Activated CD8-positive, alpha-beta T cell treated with anti-CD3 and anti-CD28 coated beads for 36 hours (primary cell): ENCODE data around the gene ARHGEF19. TPM values are rescaled to one million over a fixed set of nuclear protein-coding genes. Genes with fewer than 3 reads are reported as not detected.

Source experiments
- ATAC-seq: fragments of 200-7000 bp; cut with Tn5 transposase; one replicate; pipeline ENCODE4 v1.10.0; 2021; ENCODE audit warnings: mild to moderate bottlenecking, moderate library complexity
- CTCF ChIA-PET: fragments of 350-600 bp; sonication (Branson Sonifier 250); formaldehyde crosslinking; loops from one replicate; lab custom pipeline; 2021; ENCODE audit warnings: antibody characterized with exemption; lab: Charles Lee
- POLR2A ChIA-PET: fragments of 350-600 bp; sonication (Branson Sonifier 250); formaldehyde crosslinking; loops from one replicate; lab custom pipeline; 2021; ENCODE audit warnings: antibody characterized with exemption; lab: Charles Lee
- DNase-seq: peaks from one replicate; pipeline ENCODE4 v3.0.0-alpha.2; 2020
- H3K27ac Mint-ChIP-seq: one replicate; pipeline ENCODE4 v1.8.0; 2021; ENCODE audit warnings: mild to moderate bottlenecking, mixed read lengths
- H3K27me3 Mint-ChIP-seq: one replicate; pipeline ENCODE4 v1.8.0; 2021; ENCODE audit warnings: mixed read lengths
- H3K36me3 Mint-ChIP-seq: one replicate; pipeline ENCODE4 v1.8.0; 2021; ENCODE audit warnings: low read depth, mixed read lengths
- H3K4me1 Mint-ChIP-seq: one replicate; pipeline ENCODE4 v1.8.0; 2021; ENCODE audit warnings: low read depth, mixed read lengths
- H3K4me3 Mint-ChIP-seq: one replicate; pipeline ENCODE4 v1.8.0; 2021; ENCODE audit warnings: mild to moderate bottlenecking, moderate library complexity, mixed read lengths
- H3K9me3 Mint-ChIP-seq: one replicate; pipeline ENCODE4 v1.8.0; 2021; ENCODE audit warnings: mixed read lengths
- CTCF ChIP-seq: fragments of 200-600 bp; IDR thresholded peaks from one replicate; pipeline ENCODE4 v1.8.0; 2022; ENCODE audit warnings: antibody characterized with exemption, mild to moderate bottlenecking
- intact Hi-C: fragments of 100-400 bp; cut with micrococcal nuclease; formaldehyde crosslinking; loops from one replicate; pipeline ENCODE4 v1.10.0; 2022
- total RNA-seq, 2 experiments: library from RNA; stranded (reverse); gene quantifications; one replicate each; pipeline ENCODE4 v1.2.3, GENCODE V29; 2021

The ARHGEF19 gene
- total RNA-seq, 2 experiments from 2014 or later = 5.7 to 7.4 TPM

DNA sequence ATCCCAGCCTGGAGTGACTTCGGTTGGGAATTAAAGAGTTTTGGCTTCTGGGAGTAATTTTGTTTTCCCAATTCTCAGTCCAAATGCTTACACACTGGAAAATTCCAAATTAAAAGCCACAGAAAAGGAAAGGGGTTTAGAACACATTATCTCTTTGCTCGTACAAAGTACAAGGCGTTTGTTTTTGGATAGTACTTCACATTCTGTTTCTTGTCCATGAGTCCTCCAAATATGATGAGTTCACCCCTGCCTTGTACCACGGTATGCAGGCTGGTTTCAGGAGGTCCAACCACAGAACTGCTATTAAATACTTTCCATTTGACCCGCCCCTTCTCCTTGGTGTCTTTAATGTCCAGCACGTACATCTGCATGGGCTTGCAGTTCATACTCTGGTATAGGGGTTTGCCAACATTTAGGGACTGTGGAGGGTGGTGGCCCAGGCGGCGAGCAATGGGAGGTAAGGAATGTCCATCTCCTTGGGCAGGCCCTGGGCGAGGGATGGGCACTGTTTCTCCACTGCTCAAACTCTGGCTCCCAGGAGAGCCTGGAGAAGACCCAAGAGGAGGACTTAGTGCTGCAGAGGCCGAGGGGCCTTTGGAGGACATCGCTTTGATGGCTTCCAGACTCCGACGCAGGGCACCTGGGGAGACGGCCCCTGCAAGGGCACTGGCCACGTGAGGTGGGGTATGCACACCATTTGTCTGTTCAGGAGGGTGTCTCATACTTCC is 38.2 kb upstream of the ARHGEF19 start:
- Mint-ChIP-seq H3K9me3 (no peaks in the 10 kb centered on the region), H3K4me3 (no peak overlapping the region), H3K27me3 (no peaks in the 10 kb centered on the region), H3K27ac (no peak overlapping the region), H3K4me1 (peaks cover 24% of the 10 kb centered on the region), H3K36me3 (peaks cover 14% of the 10 kb centered on the region)
- intact Hi-C loops = no loop called here
- no peak for TF ChIP-seq CTCF
- DNase-seq = no peak
- CTCF ChIA-PET = no interaction called here
- ATAC-seq = no peak
- POLR2A ChIA-PET = interaction anchor here (0.5 kb wide), 1 partner anchor 127 kb away, joined by 3 read pairs; no protein-coding TSS in a partner anchor

- Mint-ChIP-seq H3K4me3 (no peak overlapping the region), H3K4me1 (peaks cover 22% of the 10 kb centered on the region), H3K27me3 (no peaks in the 10 kb centered on the region), H3K36me3 (peaks cover 14% of the 10 kb centered on the region), H3K9me3 (no peaks in the 10 kb centered on the region), H3K27ac (peak overlapping the region; percentile 28)
- ATAC-seq (no peak), DNase-seq (no peak)
- intact Hi-C loops = loop anchor here (10.0 kb wide), 1 partner anchor 115 kb away; the partner anchor contains the start of gene SZRD1
- POLR2A ChIA-PET = interaction anchor here (1.0 kb wide), 1 partner anchor 60 kb away, joined by 3 read pairs; no protein-coding TSS in a partner anchor
- CTCF ChIA-PET = interaction anchor here (1.0 to 1.6 kb wide), 3 partner anchors 9 to 113 kb away, joined by 3 to 4 read pairs (median 4); no protein-coding TSS in a partner anchor
- TF ChIP-seq CTCF = no peak
Observed at GRCh38 chr1:16249596-16250241, 37.3 kb upstream of the ARHGEF19 start.

GRCh38 chr1:16248603-16249516 is 36.4 kb upstream of the ARHGEF19 start:
- intact Hi-C loops = loop anchor here (10.0 kb wide), 1 partner anchor 116 kb away; the partner anchor contains the start of gene SZRD1
- peaks cover 18% of the 10 kb centered on the region for H3K4me1 Mint-ChIP-seq
- H3K27me3 Mint-ChIP-seq = no peaks in the 10 kb centered on the region
- POLR2A ChIA-PET = interaction anchor here (0.9 to 1.4 kb wide), 3 partner anchors 20 to 59 kb away, joined by 3 to 4 read pairs (median 3); no protein-coding TSS in a partner anchor
- no peak overlapping the region for H3K4me3 Mint-ChIP-seq
- DNase-seq (no peak), ATAC-seq (peak; percentile 37)
- H3K27ac Mint-ChIP-seq = peak overlapping the region; percentile 62
- H3K36me3 Mint-ChIP-seq = peaks cover 14% of the 10 kb centered on the region
- H3K9me3 Mint-ChIP-seq = no peaks in the 10 kb centered on the region
- no peak for TF ChIP-seq CTCF
- CTCF ChIA-PET = interaction anchor here (1.0 to 2.2 kb wide), 7 partner anchors 9 to 170 kb away, joined by 3 to 14 read pairs (median 4); partner anchors contain the start of gene CPLANE2

DNA sequence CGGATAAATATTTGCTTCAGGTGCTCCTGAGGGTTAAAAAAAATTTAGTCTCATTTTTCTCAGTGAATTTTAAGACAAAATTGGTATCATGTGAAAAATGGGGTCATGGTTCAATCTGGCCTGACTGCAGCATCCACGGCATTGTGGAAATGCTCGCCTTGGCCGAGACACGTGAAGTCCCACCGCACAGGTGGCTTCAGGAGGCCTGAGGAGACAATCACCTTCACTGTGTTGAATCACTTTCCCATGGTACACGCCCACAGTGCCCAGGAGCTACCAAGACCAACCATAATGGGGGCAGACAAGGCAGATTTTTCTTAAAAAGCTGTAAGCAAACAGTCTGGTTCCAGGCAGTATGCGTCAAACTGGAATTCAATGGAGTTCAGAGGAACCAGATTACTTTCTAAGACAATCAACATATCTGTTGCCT is 35.6 kb upstream of the ARHGEF19 start:
- Mint-ChIP-seq H3K27ac (no peak overlapping the region), H3K4me3 (no peak overlapping the region), H3K4me1 (peaks cover 17% of the 10 kb centered on the region), H3K36me3 (peaks cover 14% of the 10 kb centered on the region), H3K9me3 (no peaks in the 10 kb centered on the region), H3K27me3 (no peaks in the 10 kb centered on the region)
- no peak for DNase-seq
- POLR2A ChIA-PET = interaction anchor here (0.9 to 1.4 kb wide), 3 partner anchors 19 to 43 kb away, joined by 3 to 4 read pairs (median 3); no protein-coding TSS in a partner anchor
- no peak for ATAC-seq
- intact Hi-C loops = loop anchor here (10.0 kb wide), 1 partner anchor 117 kb away; the partner anchor contains the start of gene SZRD1
- no peak for TF ChIP-seq CTCF
- CTCF ChIA-PET = interaction anchor here (0.9 to 2.2 kb wide), 5 partner anchors 10 to 456 kb away, joined by 3 to 14 read pairs (median 5); partner anchors contain the start of gene CPLANE2
